ENCODE results near the gene ASCL2. TPM values are rescaled to one million over a fixed set of nuclear protein-coding genes. Genes with fewer than 3 reads are reported as not detected.
"Not testable (repeated sequence)": the region's sequence is repeated elsewhere in the genome, so short reads cannot be mapped to it uniquely, and the experiment has no call there.

The ASCL2 gene
- total RNA-seq, 4 donors from 2014 or later, result 21.9 to 43.6 (median 29.3) TPM

- intact Hi-C loops (cut with DNase I; ENCODE audit: low total_unique reads), result no loop called here
- TF ChIP-seq POLR2A (IDR thresholded peaks at IDR 0.05), result no peak
- TF ChIP-seq, protein P1, sequence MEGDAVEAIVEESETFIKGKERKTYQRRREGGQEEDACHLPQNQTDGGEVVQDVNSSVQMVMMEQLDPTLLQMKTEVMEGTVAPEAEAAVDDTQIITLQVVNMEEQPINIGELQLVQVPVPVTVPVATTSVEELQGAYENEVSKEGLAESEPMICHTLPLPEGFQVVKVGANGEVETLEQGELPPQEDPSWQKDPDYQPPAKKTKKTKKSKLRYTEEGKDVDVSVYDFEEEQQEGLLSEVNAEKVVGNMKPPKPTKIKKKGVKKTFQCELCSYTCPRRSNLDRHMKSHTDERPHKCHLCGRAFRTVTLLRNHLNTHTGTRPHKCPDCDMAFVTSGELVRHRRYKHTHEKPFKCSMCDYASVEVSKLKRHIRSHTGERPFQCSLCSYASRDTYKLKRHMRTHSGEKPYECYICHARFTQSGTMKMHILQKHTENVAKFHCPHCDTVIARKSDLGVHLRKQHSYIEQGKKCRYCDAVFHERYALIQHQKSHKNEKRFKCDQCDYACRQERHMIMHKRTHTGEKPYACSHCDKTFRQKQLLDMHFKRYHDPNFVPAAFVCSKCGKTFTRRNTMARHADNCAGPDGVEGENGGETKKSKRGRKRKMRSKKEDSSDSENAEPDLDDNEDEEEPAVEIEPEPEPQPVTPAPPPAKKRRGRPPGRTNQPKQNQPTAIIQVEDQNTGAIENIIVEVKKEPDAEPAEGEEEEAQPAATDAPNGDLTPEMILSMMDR (IDR thresholded peaks at IDR 0.05), result no peak
- no peak for DNase-seq (ENCODE audit: low spot score in 2 of 2)
- WGBS, 2 donors, result 92 to 93% methylated on average over 21 to 22 of the region's 22 CpGs
- H3K4me3 ChIP-seq (ENCODE audit: low read depth, poor library complexity, severe bottlenecking), result no peak overlapping the region
Observed at GRCh38 chr11:2237457-2238238, 32.7 kb downstream of the ASCL2 start.

DNA sequence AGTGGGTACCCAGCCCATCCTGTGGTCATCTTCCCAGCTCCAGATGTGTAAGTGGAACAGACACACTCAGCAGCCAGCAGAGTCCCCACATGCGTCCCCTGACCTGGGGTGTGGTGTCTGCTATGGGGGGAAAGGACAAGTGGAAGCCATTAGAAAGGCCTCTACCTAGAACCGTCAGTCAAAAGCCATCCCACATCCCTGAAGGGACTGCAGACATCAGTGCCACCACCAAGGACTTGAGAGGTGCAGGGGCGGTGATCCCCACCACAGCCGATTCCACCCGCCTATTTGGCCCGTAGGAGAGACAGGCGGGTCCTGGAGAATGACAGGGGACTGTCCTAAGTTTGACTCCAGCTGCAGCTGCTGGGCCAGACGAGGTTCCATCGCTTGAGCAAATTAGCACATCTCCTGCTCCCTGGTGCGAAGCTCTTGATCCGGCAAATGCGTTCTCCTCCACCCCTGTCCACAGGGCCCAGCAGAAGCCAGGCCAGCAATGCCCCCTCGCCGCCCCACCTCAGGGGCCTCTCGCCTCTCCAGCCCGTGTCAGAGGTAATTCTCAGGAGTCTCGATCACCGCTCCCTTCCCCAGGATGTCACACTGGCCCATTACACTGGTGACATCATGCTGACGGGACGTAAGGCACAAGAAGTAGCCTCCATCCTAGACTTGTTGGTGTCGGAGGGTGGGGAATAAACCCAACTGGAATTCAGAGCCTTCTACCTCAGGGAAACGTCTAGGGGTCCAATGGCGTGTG, 33.8 kb downstream of the ASCL2 start:
- intact Hi-C loops (cut with DNase I; ENCODE audit: low total_unique reads); H3K4me3 ChIP-seq (ENCODE audit: low read depth, poor library complexity, severe bottlenecking); DNase-seq (ENCODE audit: low spot score in 2 of 2): not testable (repeated sequence)
- WGBS, 2 donors, result 89 to 94% methylated on average over 23 of the region's 23 CpGs

- no peak for DNase-seq (ENCODE audit: low spot score in 2 of 2)
Observed at GRCh38 chr11:2235588-2236326, 34.6 kb downstream of the ASCL2 start.

GRCh38 chr11:2234963-2235362, 35.4 kb downstream of the ASCL2 start:
- DNase-seq (ENCODE audit: low spot score in 2 of 2), result no peak
- 62 to 70% methylated on average over 10 of the region's 10 CpGs for WGBS, 2 donors
- TF ChIP-seq POLR2A (IDR thresholded peaks at IDR 0.05), result no peak
- TF ChIP-seq, protein P1 (IDR thresholded peaks at IDR 0.05), result no peak

More at GRCh38 chr11:2235588-2236326, 34.6 kb downstream of the ASCL2 start:
- H3K4me3 ChIP-seq (ENCODE audit: low read depth, poor library complexity, severe bottlenecking), result no peak overlapping the region
- 80 to 84% methylated on average over 14 of the region's 14 CpGs for WGBS, 2 donors
- intact Hi-C loops (cut with DNase I; ENCODE audit: low total_unique reads), result no loop called here
- no peak for TF ChIP-seq POLR2A (IDR thresholded peaks at IDR 0.05)
- TF ChIP-seq, protein P1 (IDR thresholded peaks at IDR 0.05), result no peak

GRCh38 chr11:2233693-2234455, 36.5 kb downstream of the ASCL2 start:
- no peak overlapping the region for H3K4me3 ChIP-seq (ENCODE audit: low read depth, poor library complexity, severe bottlenecking)
- intact Hi-C loops (cut with DNase I; ENCODE audit: low total_unique reads), result no loop called here
- TF ChIP-seq, protein P1 (IDR thresholded peaks at IDR 0.05), result no peak
- TF ChIP-seq POLR2A (IDR thresholded peaks at IDR 0.05), result no peak
- WGBS, 2 donors, result 87 to 88% methylated on average over 10 of the region's 10 CpGs
- DNase-seq (ENCODE audit: low spot score in 2 of 2), result no peak

More at GRCh38 chr11:2234963-2235362, 35.4 kb downstream of the ASCL2 start:
- intact Hi-C loops (cut with DNase I; ENCODE audit: low total_unique reads), result no loop called here
- no peak overlapping the region for H3K4me3 ChIP-seq (ENCODE audit: low read depth, poor library complexity, severe bottlenecking)
